ENCODE measurements around the gene APOL1. TPM values are rescaled to one million over a fixed set of nuclear protein-coding genes. Genes with fewer than 3 reads are reported as not detected.
A peak's percentile ranks its signal among the peaks of the same experiment; 100 is the strongest.
"Not testable (repeated sequence)": the region's sequence is repeated elsewhere in the genome, so short reads cannot be mapped to it uniquely, and the experiment has no call there.

Gene APOL1
- total RNA-seq, 1 donor from 2014 or later = 35.3 TPM

DNA sequence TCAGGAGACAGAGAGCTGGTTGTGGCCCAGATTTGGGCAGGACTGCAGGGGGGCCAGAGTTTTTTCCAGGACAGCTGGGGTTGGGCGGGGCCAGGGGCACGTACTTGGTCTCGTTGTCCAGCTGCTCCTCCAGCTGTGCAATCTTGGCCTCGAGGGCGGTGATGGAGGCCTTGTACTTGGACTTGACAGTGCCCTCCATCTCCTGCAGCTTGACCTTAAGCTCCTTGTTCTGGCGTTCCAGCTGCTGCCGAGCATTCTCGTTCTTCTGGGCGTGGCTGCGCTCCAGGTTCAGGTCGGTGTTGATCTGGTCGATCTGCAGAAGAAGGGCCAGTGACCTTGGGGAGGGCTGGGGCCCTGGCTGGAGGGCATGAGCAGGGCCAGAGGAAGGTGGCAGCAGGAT is 32.1 kb downstream of the APOL1 start:
- DNase-seq (ENCODE audit: low spot score) = no peak
- intact Hi-C loops (cut with DNase I) = loop anchor here (5.0 kb wide), 1 partner anchor 88 kb away; no protein-coding TSS in a partner anchor
- ATAC-seq = peak; percentile 58

DNA sequence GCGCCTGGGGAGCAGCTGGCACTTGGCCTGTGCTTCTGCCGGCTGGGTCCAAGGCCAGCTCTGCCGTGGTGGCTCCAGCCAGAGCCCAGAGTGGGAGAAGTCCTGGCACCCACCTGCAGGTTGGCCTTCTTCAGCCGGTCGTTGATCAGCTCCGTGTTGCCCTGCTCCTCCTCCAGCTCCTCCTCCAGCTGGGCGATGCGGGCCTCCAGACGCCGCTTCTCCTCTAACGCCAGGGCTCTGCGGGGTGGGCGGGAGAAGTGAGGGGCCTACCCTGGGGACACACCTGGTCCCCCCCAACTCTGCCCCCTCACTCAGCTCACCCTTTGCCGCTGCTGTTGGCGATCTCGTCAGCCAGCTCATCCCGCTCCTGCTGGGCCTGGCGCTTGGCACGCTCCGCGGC is 32.6 kb downstream of the APOL1 start:
- intact Hi-C loops (cut with DNase I) = loop anchor here (5.0 kb wide), 1 partner anchor 88 kb away; no protein-coding TSS in a partner anchor
- ATAC-seq = no peak
- DNase-seq (ENCODE audit: low spot score) = no peak

DNA sequence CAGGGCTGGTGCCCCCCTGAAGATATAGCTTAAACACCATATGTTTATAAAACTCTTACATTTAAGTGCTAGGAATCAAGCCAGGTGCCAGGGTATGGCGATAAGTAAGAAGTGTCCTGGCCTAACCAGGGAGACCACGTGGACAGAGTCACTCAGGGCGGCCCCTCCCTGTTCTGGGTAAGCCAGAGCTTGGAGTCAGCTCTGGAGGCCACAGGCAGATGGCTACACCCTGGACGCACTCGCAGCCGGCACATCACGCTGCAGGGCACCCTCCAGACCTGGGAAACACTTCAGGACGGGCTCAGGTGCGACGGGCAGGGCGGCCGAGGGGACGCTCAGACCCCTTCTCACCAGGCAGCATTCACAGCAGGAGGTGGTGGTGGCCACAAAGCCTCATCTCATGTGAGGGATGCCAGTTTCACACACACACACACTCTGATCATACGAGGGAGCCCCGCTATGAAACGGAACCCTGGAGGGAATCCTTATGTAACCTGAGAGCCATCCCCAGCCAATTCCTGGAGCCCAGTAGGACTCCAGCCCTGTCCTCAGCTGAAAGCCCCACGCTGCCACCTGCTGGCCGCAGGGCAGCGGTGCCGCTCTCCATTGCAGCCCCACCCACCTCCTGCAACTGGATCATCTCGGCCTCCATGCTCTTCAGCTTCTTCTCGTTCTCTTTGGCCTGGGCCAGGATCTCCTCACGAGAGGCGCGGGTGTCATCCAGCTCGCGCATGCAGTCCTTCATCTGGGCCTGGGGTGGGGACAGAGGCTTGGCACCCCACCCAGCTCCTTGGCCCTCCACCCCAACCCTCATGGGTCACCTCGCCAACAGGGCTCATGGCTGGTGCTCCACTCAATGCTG is 33.4 kb downstream of the APOL1 start:
- intact Hi-C loops (cut with DNase I) = loop anchor here (5.0 kb wide), 1 partner anchor 89 kb away; no protein-coding TSS in a partner anchor
- ATAC-seq = peak; percentile 86

GRCh38 chr22:36287881-36288515 is 35.1 kb downstream of the APOL1 start:
- ATAC-seq (no peak), DNase-seq (ENCODE audit: low spot score) (no peak)
- intact Hi-C loops (cut with DNase I) = loop anchor here (5.0 kb wide), 1 partner anchor 91 kb away; no protein-coding TSS in a partner anchor

More for the DNA sequence above, 33.4 kb downstream of the APOL1 start:
- peak; percentile 87 for DNase-seq (ENCODE audit: low spot score)

DNA sequence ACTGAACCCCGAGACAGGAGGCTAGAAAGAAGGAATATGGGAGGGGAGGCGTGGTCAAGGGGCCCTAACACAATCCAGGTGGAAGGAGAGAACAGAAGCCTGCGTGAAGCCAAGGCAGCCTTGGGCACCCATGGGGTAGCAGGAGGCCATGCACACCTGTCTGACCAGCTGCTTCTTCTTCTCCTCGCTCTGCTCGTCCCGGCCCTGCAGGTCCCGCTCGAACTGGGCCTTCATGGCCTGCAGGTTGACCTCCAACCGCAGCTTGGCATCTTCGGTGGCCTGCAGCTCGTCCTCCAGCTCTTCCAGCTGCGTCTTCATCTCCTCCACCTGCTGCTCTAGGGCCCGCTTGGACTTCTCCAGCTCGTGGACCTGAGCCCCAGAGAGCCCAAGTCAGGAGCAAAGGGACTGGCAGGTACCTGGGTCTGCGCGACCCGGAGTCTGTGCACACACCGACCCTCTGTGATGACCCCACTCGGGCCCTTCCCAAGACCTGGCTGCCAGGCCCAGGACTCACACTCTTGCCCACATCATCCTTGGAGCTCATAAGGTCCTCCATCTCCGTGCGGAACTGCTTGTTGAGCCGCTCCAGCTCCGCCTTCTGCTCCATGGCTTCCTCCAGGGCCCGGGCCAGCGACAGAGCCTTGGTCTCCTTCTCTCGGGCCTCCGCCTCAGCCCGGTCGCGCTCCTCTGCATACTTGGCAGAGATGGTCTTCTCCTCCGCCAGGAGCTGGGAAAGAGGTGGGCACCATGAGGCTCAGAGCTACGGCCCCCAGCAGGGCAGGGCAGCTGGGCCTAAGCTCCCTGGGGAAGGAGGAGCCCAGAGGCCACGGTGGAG is 35.9 kb downstream of the APOL1 start:
- ATAC-seq = no peak
- intact Hi-C loops (cut with DNase I) = loop anchor here (5.0 kb wide), 1 partner anchor 91 kb away; no protein-coding TSS in a partner anchor
- no peak for DNase-seq (ENCODE audit: low spot score)

DNA sequence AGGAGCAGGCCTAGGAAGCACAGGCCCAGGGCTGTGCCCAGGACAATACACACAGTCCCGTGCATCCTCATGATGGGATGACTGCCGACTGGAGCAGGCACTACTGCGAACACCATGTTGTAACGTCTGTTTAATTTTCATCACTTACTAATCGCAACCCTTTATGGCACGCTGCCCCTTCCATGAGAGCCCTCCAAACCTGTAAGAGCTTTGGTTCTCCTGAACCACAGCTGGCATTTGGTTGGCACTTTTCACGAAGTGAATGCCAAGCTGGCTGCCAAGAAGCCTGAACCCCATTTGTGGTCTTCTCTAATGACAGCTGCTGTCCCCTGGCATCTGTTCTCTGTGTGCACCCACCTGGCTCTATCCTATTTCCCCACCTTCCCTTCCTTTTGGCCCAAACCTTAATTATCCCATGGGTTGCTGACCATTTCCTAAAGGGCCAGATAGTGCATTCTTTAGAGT is 36.5 kb downstream of the APOL1 start:
- ATAC-seq = no peak
- no peak for DNase-seq (ENCODE audit: low spot score)
- intact Hi-C loops (cut with DNase I) = loop anchor here (5.0 kb wide), 1 partner anchor 92 kb away; no protein-coding TSS in a partner anchor

- not testable (repeated sequence) for ATAC-seq; DNase-seq (ENCODE audit: low spot score)
- intact Hi-C loops (cut with DNase I) = loop anchor here (5.0 kb wide), 1 partner anchor 93 kb away; no protein-coding TSS in a partner anchor
Observed at GRCh38 chr22:36289948-36290371, 37.0 kb downstream of the APOL1 start.

GRCh38 chr22:36290391-36291075 is 37.6 kb downstream of the APOL1 start:
- DNase-seq (ENCODE audit: low spot score); intact Hi-C loops (cut with DNase I): not testable (repeated sequence)

GRCh38 chr22:36291831-36292740 is 39.2 kb downstream of the APOL1 start:
- DNase-seq (ENCODE audit: low spot score) (no peak), ATAC-seq (peak; percentile 2)
- intact Hi-C loops (cut with DNase I) = no loop called here

More at GRCh38 chr22:36290391-36291075, 37.6 kb downstream of the APOL1 start:
- not testable (repeated sequence) for ATAC-seq

DNA sequence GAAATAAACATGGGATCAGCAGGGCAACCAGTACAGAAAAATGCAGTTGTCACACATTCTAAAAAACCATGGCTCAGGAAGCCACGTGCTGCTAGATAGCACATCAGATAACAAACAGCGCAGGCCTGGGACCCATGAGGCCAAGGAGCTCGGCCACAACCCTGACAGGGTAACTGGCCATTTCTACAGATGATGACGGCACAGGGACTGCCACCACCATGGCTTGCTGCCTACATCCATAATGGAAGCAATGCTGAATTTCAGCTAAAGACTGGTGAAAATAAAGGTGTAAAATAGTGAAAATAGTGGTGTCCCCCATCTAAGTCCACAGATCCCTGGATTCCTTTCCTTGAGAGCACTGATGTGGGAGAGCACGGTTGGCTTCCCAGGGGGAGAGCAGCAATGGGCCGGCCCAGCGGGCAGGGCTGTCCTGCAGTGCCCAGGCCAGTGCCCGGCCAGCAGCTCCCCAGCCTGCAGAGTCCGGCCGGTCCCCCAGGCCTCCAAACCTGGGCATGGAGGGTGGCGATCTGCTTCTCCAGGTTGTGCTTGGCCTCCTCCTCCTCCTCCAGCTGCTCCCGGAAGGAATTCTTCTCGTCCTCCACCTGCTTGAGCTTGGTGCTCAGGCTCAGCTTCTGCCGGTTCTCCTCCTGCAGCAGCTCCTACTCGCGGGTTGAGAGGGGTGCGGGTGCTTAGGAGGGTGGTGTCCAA is 40.0 kb downstream of the APOL1 start:
- ATAC-seq (no peak), DNase-seq (ENCODE audit: low spot score) (no peak)
- intact Hi-C loops (cut with DNase I) = no loop called here

- intact Hi-C loops (cut with DNase I) = no loop called here
- DNase-seq (ENCODE audit: low spot score) (no peak), ATAC-seq (no peak)
Observed at GRCh38 chr22:36293606-36294292, 40.8 kb downstream of the APOL1 start.

DNA sequence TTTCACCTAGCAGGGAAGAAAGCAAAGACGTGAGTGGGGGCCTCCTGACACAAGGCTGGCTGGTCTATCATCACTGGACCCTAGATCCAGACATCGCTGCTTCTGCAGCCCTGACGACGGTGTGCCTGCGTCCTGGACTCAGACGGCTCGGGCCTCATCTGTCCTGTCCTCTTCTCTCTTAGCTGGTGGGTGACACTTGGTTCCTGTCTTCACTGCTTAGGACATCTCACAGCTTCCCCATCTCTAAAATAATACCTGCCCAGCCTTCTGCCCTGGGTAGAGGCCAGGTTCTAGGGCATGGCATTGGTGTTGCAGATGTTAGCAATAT is 41.3 kb downstream of the APOL1 start:
- DNase-seq (ENCODE audit: low spot score) (no peak), ATAC-seq (no peak)
- intact Hi-C loops (cut with DNase I) = no loop called here

DNA sequence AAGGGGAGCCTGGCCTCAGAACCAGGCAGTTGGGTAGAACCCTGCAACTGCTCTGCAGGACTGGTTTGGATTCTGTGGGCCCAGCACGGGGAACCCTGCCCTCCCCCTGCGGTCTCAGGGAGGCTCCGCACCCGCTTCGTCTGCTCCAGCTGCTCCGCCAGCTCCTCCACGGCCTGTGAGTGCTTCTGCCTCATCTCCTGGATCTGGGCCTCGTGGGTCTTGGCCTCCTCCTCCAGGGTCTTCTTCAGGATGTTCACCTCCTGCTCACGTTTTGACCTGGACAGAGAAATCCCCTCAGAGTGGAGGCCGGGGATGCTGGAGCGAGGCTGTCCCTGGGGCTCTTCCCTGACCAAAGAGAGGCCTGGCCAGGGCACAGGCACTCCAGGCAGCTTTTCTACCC is 41.9 kb downstream of the APOL1 start:
- DNase-seq (ENCODE audit: low spot score) (no peak), ATAC-seq (no peak)
- intact Hi-C loops (cut with DNase I) = no loop called here

DNA sequence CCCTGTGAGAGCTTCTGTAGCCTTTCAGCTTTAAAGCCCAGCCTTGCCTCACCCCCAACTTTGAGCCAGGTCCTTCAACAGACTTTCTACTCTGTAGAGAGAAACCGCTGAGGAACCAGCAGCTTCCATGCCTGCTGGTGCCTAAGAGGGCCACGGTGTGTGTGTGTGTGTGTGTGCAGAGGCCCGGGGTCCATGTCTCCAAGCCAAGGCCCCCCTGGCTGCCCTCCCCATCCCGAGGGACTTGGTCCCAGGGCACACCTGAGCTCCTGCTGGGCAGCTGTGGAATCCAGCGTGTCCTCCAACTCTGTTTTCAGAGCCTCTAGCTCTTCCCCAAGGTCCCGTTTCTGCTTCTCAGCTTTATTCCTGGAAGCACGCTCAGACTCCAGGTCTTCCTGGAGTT is 42.3 kb downstream of the APOL1 start:
- intact Hi-C loops (cut with DNase I) = no loop called here
- DNase-seq (ENCODE audit: low spot score) (no peak), ATAC-seq (no peak)

DNA sequence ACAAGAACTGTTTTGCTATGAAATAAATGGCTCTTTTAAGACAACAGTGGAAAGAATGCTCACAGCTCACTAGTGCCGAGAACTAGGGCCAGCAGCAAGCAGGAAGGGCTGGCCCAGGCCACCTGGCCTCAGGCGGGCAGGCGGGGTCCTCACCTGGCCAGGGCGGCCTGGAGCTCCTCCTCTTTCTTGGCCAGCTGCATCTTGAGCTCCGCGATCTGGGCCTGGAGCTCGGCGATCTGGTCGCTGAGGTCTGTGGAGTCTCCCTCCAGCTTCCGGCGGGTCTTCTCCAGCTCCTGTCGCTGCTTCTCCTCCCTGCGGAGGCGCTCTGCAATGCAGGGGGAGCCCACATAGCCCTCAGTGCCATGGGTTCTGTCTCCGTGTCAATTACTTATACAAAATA is 43.8 kb downstream of the APOL1 start:
- DNase-seq (ENCODE audit: low spot score) = no peak
- intact Hi-C loops (cut with DNase I) = no loop called here
- ATAC-seq = no peak

DNA sequence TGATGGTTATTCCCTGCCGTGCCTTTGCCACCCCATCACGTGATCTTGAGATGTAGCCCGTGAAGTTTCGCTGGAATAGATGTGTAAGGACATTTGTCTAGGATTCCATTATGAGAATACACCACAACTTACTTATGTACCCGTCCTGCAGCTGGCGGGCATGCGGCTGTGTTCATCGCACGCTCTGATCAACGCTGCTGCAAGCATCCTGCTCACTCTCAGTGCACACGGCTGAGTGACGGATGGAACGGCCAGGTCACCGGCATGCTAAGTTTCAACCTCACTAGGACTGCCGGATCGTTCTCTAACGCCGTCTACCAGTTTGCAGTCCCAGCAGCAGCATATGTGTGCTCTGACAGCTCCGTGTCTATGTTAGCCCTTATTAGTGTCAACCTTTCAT is 44.6 kb downstream of the APOL1 start:
- DNase-seq (ENCODE audit: low spot score) (no peak), ATAC-seq (no peak)
- intact Hi-C loops (cut with DNase I) = no loop called here
